ENCODE measurements around the gene NEURL1. TPM values are rescaled to one million over a fixed set of nuclear protein-coding genes. Genes with fewer than 3 reads are reported as not detected.

NEURL1 gene
- total RNA-seq, 2 donors from 2014 or later: 2.5 to 3.5 TPM

DNA sequence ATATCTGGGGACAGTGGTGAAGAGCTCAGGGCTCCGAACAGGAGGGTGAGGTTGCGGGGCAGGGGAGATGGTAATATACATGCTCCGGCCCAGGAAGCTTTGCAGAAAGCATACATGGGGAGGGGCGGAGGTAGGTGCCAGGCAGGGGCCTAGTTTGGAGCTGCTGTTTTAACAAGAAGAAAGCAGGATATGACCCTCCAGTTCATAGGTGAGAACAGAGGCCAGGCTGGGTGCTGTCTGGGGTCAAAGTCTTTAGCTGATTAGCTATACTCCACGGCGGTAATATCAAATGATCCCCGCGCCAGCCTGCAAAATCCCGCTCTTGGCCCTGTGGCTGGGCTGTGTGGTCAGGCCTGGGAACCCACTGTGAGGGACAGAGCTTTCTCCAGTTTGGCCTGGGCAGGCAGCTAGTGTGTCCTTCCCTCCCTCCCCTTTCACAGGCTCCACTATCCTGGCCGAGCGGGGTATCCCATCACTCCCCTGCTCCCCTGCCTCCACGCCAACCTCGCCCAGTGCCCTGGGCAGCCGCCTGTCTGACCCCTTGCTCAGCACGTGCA lies 95.6 kb downstream of the NEURL1 start:
- no peak overlapping the region for H3K4me3 Mint-ChIP-seq
- no peak overlapping the region for H3K27ac Mint-ChIP-seq
- peaks cover 0 to 1% of the 10 kb centered on the region in 2 donors for H3K36me3 Mint-ChIP-seq (ENCODE audit: insufficient read depth in 2 of 2)
- DNase-seq: no peak
- H3K4me1 Mint-ChIP-seq (ENCODE audit: low read depth): peaks cover 8% of the 10 kb centered on the region
- ATAC-seq (replicated peaks in 1 of 2): no peak
- H3K9me3 Mint-ChIP-seq: no peaks in the 10 kb centered on the region
- H3K27me3 Mint-ChIP-seq (ENCODE audit: low read depth): no peaks in the 10 kb centered on the region

DNA sequence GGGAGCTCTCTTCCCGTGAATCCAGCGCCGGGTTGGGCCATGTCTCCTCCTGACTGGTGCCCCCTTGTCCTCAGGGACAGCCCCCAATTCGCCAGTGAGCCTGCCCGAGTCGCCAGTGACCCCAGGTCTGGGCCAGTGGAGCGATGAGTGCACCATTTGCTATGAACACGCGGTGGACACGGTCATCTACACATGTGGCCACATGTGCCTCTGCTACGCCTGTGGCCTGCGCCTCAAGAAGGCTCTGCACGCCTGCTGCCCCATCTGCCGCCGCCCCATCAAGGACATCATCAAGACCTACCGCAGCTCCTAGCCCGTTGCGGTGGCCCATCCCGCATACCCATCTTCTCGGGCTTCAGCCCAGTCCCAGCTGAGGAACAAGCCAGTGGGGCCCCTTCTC lies 96.6 kb downstream of the NEURL1 start:
- DNase-seq: no peak
- Mint-ChIP-seq H3K4me1 (ENCODE audit: low read depth) (peaks cover 6% of the 10 kb centered on the region), H3K36me3 (ENCODE audit: insufficient read depth in 2 of 2) (peaks cover 0 to 1% of the 10 kb centered on the region in 2 donors), H3K27me3 (ENCODE audit: low read depth) (no peaks in the 10 kb centered on the region), H3K9me3 (no peaks in the 10 kb centered on the region), H3K27ac (no peak overlapping the region), H3K4me3 (no peak overlapping the region)
- no peak for ATAC-seq (replicated peaks in 1 of 2)

DNA sequence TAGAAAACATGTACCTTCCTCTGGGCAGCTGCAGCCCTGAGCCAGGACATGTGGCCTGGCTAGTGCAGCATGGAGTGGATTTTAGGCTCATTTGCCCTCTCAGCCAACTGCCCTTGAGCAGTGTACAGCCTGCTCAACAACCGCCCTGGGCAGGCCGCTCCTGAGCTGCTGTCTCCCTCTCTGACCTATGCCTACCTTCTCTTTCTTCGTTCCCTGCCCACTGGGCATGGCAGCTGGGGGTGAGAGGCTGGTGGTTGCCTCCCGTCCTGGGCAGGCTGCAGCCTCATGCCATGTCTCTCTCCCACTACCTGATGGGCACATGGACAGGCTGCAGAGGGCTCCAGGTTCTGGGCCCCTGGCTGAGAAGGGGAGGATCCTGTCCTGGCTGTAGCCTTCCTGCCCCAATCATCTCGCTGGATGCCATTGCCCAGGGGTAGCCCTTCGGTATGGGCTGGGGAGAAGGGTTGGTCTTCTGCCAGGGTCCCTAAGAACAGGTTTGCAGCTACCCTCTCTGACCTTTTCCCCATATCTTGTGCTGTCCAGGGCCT lies 97.3 kb downstream of the NEURL1 start:
- Mint-ChIP-seq H3K36me3 (ENCODE audit: insufficient read depth in 2 of 2) (peaks cover 0 to 1% of the 10 kb centered on the region in 2 donors), H3K4me3 (no peak overlapping the region), H3K9me3 (no peaks in the 10 kb centered on the region), H3K4me1 (ENCODE audit: low read depth) (no peaks in the 10 kb centered on the region), H3K27ac (no peak overlapping the region), H3K27me3 (ENCODE audit: low read depth) (no peaks in the 10 kb centered on the region)
- ATAC-seq (replicated peaks in 1 of 2): no peak
- DNase-seq: no peak

DNA sequence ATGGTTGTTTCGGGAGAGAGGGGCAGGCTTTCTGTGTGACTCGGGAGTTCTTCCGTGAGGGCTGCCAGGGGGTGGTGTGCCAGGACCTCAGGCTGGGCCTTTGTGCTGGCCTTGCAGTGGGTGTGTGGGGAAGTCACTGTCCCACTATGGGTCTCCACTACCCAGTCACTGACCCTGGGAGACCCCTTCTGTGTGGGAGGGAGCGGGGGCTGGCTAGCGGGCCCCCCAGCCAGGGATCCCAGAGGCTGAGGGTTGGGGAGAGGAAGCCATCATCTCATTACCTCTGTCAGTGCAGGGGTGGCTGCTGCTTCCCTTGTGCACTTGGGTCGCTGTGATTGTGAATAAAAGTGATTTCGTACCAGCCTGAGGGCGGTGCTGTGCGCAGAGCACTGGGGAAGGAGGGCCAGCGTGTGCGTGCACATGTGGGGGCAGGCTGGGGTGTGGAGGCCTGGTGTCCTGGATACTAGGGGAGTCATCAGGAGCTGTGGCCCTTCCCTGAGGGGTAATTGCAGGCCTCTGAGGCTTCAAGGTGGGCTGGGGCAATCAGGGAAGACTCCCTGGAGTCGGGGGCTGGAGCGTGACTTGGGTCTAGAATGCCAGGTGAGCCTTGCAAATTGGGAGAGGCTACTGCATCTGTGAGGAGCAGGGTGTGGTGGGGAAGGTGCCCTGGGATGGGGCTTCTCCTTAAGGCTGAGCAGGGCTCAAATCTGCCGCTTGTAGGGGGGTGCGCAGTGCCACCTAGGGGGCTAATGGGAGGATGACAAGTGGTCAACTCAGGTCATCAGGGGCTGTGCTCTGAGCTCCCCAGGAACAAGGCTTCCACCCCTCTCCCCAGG lies 98.9 kb downstream of the NEURL1 start:
- peak; percentile 49 to 59 for DNase-seq
- Mint-ChIP-seq H3K27me3 (ENCODE audit: low read depth) (no peaks in the 10 kb centered on the region), H3K4me3 (no peak overlapping the region), H3K9me3 (no peaks in the 10 kb centered on the region), H3K36me3 (ENCODE audit: insufficient read depth in 2 of 2) (no peaks in the 10 kb centered on the region), H3K27ac (no peak overlapping the region), H3K4me1 (ENCODE audit: low read depth) (no peaks in the 10 kb centered on the region)
- ATAC-seq (replicated peaks in 1 of 2): peak; percentile 65 to 79

DNA sequence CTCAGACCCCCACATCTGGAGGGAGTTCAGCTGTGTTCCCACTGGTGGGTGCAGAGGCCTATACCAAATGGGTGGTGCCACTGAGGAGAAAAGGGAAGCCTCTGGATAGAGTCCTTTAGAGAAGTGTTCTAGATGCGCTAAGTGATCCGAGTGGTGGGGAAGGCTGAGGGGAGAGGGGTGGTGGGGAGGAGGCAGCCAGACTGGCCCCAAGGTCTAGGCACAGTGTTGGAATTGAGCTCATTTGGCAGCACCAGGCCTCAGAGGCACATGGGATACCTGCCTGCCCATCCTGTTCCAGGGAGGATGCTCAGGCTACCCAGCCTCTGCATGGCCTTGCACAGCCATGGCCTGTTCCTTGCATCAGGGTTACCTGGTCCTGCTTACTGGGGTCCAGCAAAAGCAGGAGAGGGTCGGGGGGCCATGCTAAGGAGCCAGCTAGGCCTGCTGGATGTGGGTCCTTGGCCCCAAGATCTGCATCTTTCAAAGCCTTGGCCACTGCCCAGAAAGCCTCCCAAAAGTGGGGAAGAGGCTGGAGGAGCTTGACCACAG lies 99.6 kb downstream of the NEURL1 start:
- ATAC-seq (replicated peaks in 1 of 2) (no peak), DNase-seq (no peak)
- Mint-ChIP-seq H3K27me3 (ENCODE audit: low read depth) (no peaks in the 10 kb centered on the region), H3K36me3 (ENCODE audit: insufficient read depth in 2 of 2) (no peaks in the 10 kb centered on the region), H3K4me3 (no peak overlapping the region), H3K27ac (no peak overlapping the region), H3K4me1 (ENCODE audit: low read depth) (no peaks in the 10 kb centered on the region), H3K9me3 (no peaks in the 10 kb centered on the region)

DNA sequence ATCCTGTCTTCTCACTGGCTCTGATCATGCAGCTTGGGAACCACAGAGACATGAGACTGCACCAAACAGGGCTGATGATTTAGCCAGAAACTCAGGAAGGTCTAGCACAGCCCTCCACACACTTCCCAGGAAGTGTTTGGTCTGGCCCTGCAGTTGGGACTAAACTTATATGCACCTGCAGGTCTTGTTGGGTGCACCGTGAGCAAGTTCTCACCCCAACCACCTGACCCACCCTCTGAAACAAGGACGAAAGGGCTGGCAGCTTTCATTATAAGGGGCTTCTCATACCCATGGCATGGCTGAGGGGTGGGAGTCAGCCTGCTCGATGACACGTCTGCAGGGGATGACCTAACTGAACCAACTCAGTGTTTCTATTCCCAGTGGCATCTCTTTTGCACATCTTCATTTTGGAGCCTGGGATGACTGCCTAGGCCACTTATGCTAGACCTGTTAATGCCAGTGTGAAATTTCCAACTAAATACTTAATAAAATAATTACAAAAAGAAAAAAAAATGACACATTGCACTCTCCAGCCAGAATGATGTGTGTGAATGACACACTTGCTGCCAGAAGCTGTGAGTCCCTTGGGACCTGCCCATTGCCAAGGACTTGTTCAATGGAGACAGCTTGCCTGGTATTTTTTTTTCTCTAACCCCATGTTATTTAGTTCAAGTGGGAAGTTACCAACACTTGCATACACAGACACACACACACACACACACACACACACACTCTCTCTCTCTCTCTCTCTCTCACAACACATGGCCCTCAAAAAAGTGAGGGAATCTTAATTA lies 102.6 kb downstream of the NEURL1 start:
- DNase-seq (no peak), ATAC-seq (replicated peaks in 1 of 2) (no peak)
- Mint-ChIP-seq H3K27me3 (ENCODE audit: low read depth) (no peaks in the 10 kb centered on the region), H3K27ac (no peak overlapping the region), H3K4me1 (ENCODE audit: low read depth) (no peaks in the 10 kb centered on the region), H3K4me3 (no peak overlapping the region), H3K36me3 (ENCODE audit: insufficient read depth in 2 of 2) (no peaks in the 10 kb centered on the region), H3K9me3 (no peaks in the 10 kb centered on the region)

DNA sequence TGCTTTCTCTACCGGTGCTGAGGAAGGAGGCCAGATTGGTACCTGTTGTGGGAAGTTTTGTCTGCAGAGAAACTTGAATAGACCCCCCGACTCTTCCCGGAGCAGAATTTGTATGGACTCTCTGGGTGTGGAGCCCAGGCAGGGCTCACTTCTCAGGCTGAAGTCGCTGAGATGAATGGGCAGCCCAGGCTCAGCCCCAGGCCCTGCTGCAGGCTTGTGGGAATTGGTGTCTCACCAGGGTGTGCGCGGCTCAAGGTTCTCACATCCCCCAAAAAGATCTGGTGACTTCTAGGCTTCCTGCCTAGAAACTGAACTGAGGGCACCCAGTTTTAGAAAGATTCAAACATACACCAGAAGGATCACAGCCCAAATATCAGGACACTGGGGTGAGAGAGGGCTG lies 103.5 kb downstream of the NEURL1 start:
- no peaks in the 10 kb centered on the region for H3K36me3 Mint-ChIP-seq (ENCODE audit: insufficient read depth in 2 of 2)
- H3K27me3 Mint-ChIP-seq (ENCODE audit: low read depth): no peaks in the 10 kb centered on the region
- H3K27ac Mint-ChIP-seq: no peak overlapping the region
- H3K9me3 Mint-ChIP-seq: no peaks in the 10 kb centered on the region
- H3K4me1 Mint-ChIP-seq (ENCODE audit: low read depth): no peaks in the 10 kb centered on the region
- no peak overlapping the region for H3K4me3 Mint-ChIP-seq
- no peak for ATAC-seq (replicated peaks in 1 of 2)
- no peak for DNase-seq

DNA sequence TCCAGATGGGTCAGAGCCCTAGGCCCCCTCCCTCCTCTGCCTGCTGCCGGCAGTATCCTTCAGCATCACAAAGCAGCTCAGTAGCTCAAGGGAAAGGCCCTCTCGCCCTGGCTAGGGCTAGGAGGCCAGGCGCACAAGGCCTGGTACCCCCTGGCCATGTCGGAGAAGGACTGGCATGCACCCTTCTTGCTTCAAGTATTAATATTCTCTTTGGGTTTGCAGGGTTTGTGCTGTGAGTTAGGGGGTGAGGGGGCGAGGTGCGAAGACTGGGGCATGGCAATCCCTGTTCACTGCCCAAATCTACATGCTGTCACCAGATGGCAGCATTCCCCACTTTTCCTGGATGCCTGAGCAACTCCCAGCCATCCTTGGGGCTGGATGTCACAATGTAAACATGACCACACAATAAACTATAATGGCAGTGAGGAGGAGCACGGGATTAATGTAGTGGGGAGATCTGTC lies 105.2 kb downstream of the NEURL1 start:
- H3K9me3 Mint-ChIP-seq: no peaks in the 10 kb centered on the region
- ATAC-seq (replicated peaks in 1 of 2) (no peak), DNase-seq (no peak)
- H3K27me3 Mint-ChIP-seq (ENCODE audit: low read depth): no peaks in the 10 kb centered on the region
- H3K36me3 Mint-ChIP-seq (ENCODE audit: insufficient read depth in 2 of 2): no peaks in the 10 kb centered on the region
- H3K27ac Mint-ChIP-seq: no peak overlapping the region
- no peaks in the 10 kb centered on the region for H3K4me1 Mint-ChIP-seq (ENCODE audit: low read depth)
- H3K4me3 Mint-ChIP-seq: no peak overlapping the region

DNA sequence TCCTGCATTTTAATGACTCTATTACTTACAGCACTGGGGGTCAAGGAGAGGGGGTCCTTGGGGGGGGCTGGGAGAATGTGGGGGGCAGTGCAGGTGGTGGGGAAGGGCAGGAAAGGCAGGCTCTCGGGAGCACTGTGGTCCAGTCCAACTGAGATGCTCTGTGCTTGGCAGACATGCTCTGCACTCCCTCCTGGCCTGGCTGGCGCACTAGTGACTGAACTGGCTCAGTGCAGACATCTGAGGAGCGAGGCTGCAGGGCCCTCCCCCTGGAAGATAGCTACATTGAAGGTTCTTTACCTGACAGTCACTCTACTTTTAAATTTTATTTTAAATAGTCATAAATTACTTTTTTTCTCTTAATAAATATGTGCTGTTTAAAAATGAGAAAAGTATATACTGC lies 105.7 kb downstream of the NEURL1 start:
- no peak overlapping the region for H3K27ac Mint-ChIP-seq
- H3K27me3 Mint-ChIP-seq (ENCODE audit: low read depth): no peaks in the 10 kb centered on the region
- no peaks in the 10 kb centered on the region for H3K4me1 Mint-ChIP-seq (ENCODE audit: low read depth)
- ATAC-seq (replicated peaks in 1 of 2) (no peak), DNase-seq (no peak)
- H3K36me3 Mint-ChIP-seq (ENCODE audit: insufficient read depth in 2 of 2): no peaks in the 10 kb centered on the region
- no peak overlapping the region for H3K4me3 Mint-ChIP-seq
- H3K9me3 Mint-ChIP-seq: no peaks in the 10 kb centered on the region

DNA sequence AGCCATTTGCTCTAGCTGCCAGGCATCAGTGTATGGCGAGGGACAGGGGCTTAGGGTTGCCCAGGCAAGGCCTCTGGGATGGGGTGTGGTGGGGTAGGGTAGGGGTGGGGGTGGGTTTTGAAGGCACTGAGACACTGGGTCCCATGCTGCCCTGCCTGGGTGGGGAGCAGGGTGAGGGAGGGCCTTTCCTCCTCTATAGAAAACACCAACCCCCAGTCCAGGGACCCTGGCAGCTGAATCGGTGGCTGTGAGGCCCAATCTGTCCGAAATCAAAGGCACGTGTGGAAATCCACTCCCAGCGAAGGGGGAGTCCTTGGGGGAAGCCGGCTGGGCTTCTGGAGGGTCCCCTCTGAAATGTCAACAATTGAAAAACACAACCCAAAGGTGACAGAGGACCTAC lies 106.4 kb downstream of the NEURL1 start:
- Mint-ChIP-seq H3K4me3 (no peak overlapping the region), H3K9me3 (no peaks in the 10 kb centered on the region), H3K36me3 (ENCODE audit: insufficient read depth in 2 of 2) (no peaks in the 10 kb centered on the region), H3K4me1 (ENCODE audit: low read depth) (no peaks in the 10 kb centered on the region), H3K27ac (no peak overlapping the region), H3K27me3 (ENCODE audit: low read depth) (no peaks in the 10 kb centered on the region)
- no peak for DNase-seq
- no peak for ATAC-seq (replicated peaks in 1 of 2)

DNA sequence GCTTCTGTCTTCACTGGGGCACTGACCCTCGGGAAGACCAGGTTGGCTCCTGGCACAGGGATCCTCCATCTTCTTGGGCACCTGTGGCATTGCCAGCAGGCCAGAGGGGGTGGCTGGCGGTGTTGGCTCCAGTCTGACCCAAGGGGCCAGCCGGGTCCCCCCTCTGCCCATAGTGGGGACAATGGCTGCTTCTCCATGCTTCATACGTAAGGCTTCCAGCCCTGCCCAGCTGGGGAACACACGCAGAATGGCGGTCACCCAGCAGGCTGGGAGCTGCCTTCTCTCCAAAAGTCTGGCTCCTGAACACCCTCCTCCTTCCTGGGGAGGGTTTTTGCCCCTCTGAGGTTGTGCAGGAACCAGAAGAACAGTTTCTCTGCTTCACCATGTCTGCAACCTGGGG lies 106.8 kb downstream of the NEURL1 start:
- no peak for ATAC-seq (replicated peaks in 1 of 2)
- Mint-ChIP-seq H3K4me3 (no peak overlapping the region), H3K27me3 (ENCODE audit: low read depth) (no peaks in the 10 kb centered on the region), H3K36me3 (ENCODE audit: insufficient read depth in 2 of 2) (no peaks in the 10 kb centered on the region), H3K4me1 (ENCODE audit: low read depth) (no peaks in the 10 kb centered on the region), H3K9me3 (no peaks in the 10 kb centered on the region), H3K27ac (no peak overlapping the region)
- no peak for DNase-seq

DNA sequence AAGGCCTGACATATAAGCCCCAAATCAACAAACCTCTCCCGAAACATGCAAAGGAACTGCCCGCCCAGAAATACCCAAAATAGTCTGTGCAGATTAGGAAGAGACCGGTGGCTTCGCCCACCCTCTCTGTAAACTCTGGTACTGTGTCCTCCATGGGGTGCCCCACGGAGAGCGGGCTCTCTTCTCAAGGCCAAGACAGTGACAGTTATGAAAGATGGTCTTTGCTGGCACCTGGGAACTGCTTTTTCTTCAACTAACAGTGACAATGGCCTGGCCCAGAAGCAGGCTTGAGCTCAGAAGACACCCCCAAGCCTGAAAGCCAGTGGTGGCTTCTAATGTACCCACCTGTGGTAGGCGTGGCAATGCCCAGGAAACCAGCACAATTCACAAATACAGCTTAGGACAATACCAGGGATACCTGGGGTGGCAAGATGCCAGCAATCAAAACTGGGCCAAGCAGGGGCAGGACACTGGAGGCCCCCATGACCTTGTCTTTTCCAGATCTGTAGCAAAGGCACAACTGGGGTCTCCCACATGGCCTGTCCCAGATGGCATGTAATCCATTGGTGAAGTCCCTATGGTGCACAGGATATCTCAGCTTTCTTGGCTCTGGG lies 107.6 kb downstream of the NEURL1 start:
- H3K36me3 Mint-ChIP-seq (ENCODE audit: insufficient read depth in 2 of 2): peaks cover 0 to 3% of the 10 kb centered on the region in 2 donors
- no peak overlapping the region for H3K27ac Mint-ChIP-seq
- no peak for DNase-seq
- H3K27me3 Mint-ChIP-seq (ENCODE audit: low read depth): no peaks in the 10 kb centered on the region
- H3K4me3 Mint-ChIP-seq: no peak overlapping the region
- no peak for ATAC-seq (replicated peaks in 1 of 2)
- no peaks in the 10 kb centered on the region for H3K9me3 Mint-ChIP-seq
- no peaks in the 10 kb centered on the region for H3K4me1 Mint-ChIP-seq (ENCODE audit: low read depth)

Measured in activated T-cell treated with anti-CD3 and anti-CD28 coated beads, Interleukin-2, amount 50 U/mL, for 72 hours (primary cell).